Measurements from ENCODE around the gene CLCNKA.
"Not testable (repeated sequence)": the region's sequence is repeated elsewhere in the genome, so short reads cannot be mapped to it uniquely, and the experiment has no call there.

CLCNKA gene

GRCh38 chr1:16057314-16057915 is 35.6 kb downstream of the CLCNKA start:
- H3K27ac ChIP-seq; DNase-seq (ENCODE audit: low read depth, low spot score): not testable (repeated sequence)

- H3K27ac ChIP-seq; DNase-seq (ENCODE audit: low read depth, low spot score): not testable (repeated sequence)
Measured at GRCh38 chr1:16058394-16059120, 36.7 kb downstream of the CLCNKA start.

GRCh38 chr1:16061266-16061665 is 39.4 kb downstream of the CLCNKA start:
- H3K27ac ChIP-seq, result no peak overlapping the region
- DNase-seq (ENCODE audit: low read depth, low spot score), result no peak

GRCh38 chr1:16061989-16062686 is 40.3 kb downstream of the CLCNKA start:
- not testable (repeated sequence) for H3K27ac ChIP-seq; DNase-seq (ENCODE audit: low read depth, low spot score)

- not testable (repeated sequence) for DNase-seq (ENCODE audit: low read depth, low spot score); H3K27ac ChIP-seq
Measured at GRCh38 chr1:16062687-16063075, 40.8 kb downstream of the CLCNKA start.

GRCh38 chr1:16063226-16063829 is 41.5 kb downstream of the CLCNKA start:
- no peak for DNase-seq (ENCODE audit: low read depth, low spot score)

GRCh38 chr1:16063921-16064320 is 42.1 kb downstream of the CLCNKA start:
- no peak for DNase-seq (ENCODE audit: low read depth, low spot score)
- no peak overlapping the region for H3K27ac ChIP-seq

More at GRCh38 chr1:16063226-16063829, 41.5 kb downstream of the CLCNKA start:
- H3K27ac ChIP-seq, result no peak overlapping the region

GRCh38 chr1:16064536-16065268 is 42.9 kb downstream of the CLCNKA start:
- no peak overlapping the region for H3K27ac ChIP-seq
- no peak for DNase-seq (ENCODE audit: low read depth, low spot score)

- H3K27ac ChIP-seq, result no peak overlapping the region
Measured at GRCh38 chr1:16065269-16065576, 43.4 kb downstream of the CLCNKA start.

GRCh38 chr1:16066245-16066644 is 44.4 kb downstream of the CLCNKA start:
- no peak for DNase-seq (ENCODE audit: low read depth, low spot score)

More at GRCh38 chr1:16065269-16065576, 43.4 kb downstream of the CLCNKA start:
- no peak for DNase-seq (ENCODE audit: low read depth, low spot score)

GRCh38 chr1:16067127-16067768 is 45.4 kb downstream of the CLCNKA start:
- no peak for DNase-seq (ENCODE audit: low read depth, low spot score)

More at GRCh38 chr1:16066245-16066644, 44.4 kb downstream of the CLCNKA start:
- no peak overlapping the region for H3K27ac ChIP-seq

GRCh38 chr1:16067933-16068332 is 46.1 kb downstream of the CLCNKA start:
- DNase-seq (ENCODE audit: low read depth, low spot score), result no peak
- H3K27ac ChIP-seq, result no peak overlapping the region

More at GRCh38 chr1:16067127-16067768, 45.4 kb downstream of the CLCNKA start:
- no peak overlapping the region for H3K27ac ChIP-seq

GRCh38 chr1:16068356-16069270 is 46.8 kb downstream of the CLCNKA start:
- H3K27ac ChIP-seq, result no peak overlapping the region
- DNase-seq (ENCODE audit: low read depth, low spot score), result no peak

- no peak for DNase-seq (ENCODE audit: low read depth, low spot score)
- H3K27ac ChIP-seq, result no peak overlapping the region
Measured at GRCh38 chr1:16070640-16071355, 49.0 kb downstream of the CLCNKA start.

- no peak overlapping the region for H3K27ac ChIP-seq
- DNase-seq (ENCODE audit: low read depth, low spot score), result no peak
Measured at GRCh38 chr1:16071614-16072013, 49.8 kb downstream of the CLCNKA start.

- no peak for DNase-seq (ENCODE audit: low read depth, low spot score)
- H3K27ac ChIP-seq, result no peak overlapping the region
Measured at GRCh38 chr1:16072095-16072494, 50.3 kb downstream of the CLCNKA start.

- H3K27ac ChIP-seq, result no peak overlapping the region
- DNase-seq (ENCODE audit: low read depth, low spot score), result no peak
Measured at GRCh38 chr1:16072616-16073484, 51.0 kb downstream of the CLCNKA start.

Data from epithelial cell of prostate (primary cell).